SU-DHL-6 (cell line): Measurements from ENCODE around the gene DIAPH2.

Experiments
- EZH2phosphoT487 ChIP-seq: fragments of 200-600 bp; sonication (generic), shearing (Covaris generic); conservative IDR thresholded peaks from 2 replicates; pipeline ENCODE4 v1.6.1; 2018; ENCODE audit warnings: mild to moderate bottlenecking, antibody characterized with exemption, low read length, moderate library complexity, mixed read lengths
- TF ChIP-seq, protein P1 (sequence below): fragments of 200-600 bp; sonication (generic); IDR thresholded peaks from one replicate; pipeline ENCODE4 v1.5.1; 2017; ENCODE audit warnings: antibody characterized with exemption, mild to moderate bottlenecking, low read length, moderate library complexity; ENCODE audit not compliant: insufficient read depth, poor library complexity, severe bottlenecking

DNA sequence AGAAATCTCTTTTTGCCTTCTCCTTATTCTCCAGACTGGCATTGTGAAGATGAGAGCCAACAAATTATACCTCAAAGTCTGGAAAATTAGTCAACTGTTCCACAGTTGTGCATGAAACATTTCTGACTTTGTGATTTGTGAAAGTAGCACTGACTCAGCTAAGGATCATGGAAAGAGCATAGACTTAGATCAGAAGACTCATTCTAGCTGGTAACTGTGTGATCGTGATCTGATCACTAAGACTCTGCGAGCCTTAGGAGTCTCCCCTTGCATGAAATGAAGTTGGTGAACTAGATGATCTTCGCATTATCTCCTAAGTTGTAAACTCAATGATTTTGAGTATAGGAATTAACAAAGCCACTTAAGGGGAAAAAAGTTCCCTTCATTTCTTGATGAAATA is 867.2 kb downstream of the DIAPH2 start:
- TF ChIP-seq, protein P1, sequence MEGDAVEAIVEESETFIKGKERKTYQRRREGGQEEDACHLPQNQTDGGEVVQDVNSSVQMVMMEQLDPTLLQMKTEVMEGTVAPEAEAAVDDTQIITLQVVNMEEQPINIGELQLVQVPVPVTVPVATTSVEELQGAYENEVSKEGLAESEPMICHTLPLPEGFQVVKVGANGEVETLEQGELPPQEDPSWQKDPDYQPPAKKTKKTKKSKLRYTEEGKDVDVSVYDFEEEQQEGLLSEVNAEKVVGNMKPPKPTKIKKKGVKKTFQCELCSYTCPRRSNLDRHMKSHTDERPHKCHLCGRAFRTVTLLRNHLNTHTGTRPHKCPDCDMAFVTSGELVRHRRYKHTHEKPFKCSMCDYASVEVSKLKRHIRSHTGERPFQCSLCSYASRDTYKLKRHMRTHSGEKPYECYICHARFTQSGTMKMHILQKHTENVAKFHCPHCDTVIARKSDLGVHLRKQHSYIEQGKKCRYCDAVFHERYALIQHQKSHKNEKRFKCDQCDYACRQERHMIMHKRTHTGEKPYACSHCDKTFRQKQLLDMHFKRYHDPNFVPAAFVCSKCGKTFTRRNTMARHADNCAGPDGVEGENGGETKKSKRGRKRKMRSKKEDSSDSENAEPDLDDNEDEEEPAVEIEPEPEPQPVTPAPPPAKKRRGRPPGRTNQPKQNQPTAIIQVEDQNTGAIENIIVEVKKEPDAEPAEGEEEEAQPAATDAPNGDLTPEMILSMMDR: no peak
- no peak for TF ChIP-seq EZH2phosphoT487
